ENCODE data around the gene KRTAP20-1.

DNA sequence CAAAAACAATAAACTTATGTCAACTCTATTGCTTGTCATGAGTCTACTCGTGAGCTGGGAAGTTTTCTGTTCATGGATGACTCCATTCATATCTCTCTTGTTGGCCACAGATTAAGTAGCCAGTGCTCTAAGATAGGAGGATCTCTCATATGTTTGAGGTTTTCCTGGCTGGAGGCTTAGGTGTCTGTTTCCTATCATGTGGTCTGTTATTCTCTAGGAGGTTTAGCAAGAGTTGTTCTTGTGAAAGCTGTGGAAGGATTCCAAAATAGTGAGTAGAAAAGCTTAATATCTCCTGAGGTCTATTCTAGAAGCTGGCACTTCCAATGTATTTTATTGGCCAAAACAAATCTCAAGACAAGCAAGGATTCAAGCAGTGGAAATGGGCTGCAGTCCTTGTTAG lies 13.0 kb downstream of the KRTAP20-1 start:
- TF ChIP-seq CTCF (conservative IDR thresholded peaks at IDR 0.05) (no peak), EZH2 (IDR thresholded peaks at IDR 0.05; ENCODE audit: low read depth) (no peak)

Measured in PC-9 (cell line).